Stimulated activated naive CD4-positive, alpha-beta T cell (primary cell): ENCODE data around the gene HPCAL1.
"Not testable (repeated sequence)": the region's sequence is repeated elsewhere in the genome, so short reads cannot be mapped to it uniquely, and the experiment has no call there.

Source experiments
- DNase-seq, 6 experiments: peaks; one replicate each; lab custom pipeline; 2025; lab: John Stamatoyannopoulos, UW

Gene HPCAL1

DNA sequence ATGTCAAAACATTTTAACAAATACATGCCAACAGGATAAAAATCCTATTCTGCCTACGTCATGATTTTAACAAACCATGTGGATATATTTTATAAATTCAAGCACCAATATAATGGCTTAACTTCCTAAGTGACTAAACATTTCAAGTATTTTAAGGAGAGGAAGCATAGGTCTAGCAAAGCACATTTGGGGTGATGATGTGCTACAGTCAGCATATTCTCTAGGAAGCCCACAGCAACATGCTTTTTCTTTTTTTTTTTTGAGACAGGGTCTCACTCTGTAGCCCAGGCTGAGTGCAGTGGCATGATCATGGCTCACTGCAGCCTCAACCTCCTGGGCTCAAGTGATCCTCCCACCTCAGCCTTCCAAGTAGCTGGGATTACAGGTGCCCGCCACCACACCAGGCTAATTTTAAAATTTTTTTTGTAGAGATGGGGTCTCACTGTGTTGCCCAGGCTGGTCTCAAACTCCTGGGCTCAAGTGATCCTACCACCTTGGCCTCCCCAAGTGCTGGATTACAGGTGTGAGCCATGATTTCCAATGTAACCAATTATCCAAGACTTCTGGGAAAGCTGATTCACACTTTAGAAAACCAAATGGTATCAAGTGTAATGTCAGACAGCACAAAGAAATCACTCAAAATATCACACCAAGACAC, 139.9 kb downstream of the HPCAL1 start:
- not testable (repeated sequence) for DNase-seq

- no peak for DNase-seq
Observed at GRCh38 chr2:10444463-10444862, 141.8 kb downstream of the HPCAL1 start.

- DNase-seq = no peak
Observed at GRCh38 chr2:10446631-10447030, 143.9 kb downstream of the HPCAL1 start.

DNA sequence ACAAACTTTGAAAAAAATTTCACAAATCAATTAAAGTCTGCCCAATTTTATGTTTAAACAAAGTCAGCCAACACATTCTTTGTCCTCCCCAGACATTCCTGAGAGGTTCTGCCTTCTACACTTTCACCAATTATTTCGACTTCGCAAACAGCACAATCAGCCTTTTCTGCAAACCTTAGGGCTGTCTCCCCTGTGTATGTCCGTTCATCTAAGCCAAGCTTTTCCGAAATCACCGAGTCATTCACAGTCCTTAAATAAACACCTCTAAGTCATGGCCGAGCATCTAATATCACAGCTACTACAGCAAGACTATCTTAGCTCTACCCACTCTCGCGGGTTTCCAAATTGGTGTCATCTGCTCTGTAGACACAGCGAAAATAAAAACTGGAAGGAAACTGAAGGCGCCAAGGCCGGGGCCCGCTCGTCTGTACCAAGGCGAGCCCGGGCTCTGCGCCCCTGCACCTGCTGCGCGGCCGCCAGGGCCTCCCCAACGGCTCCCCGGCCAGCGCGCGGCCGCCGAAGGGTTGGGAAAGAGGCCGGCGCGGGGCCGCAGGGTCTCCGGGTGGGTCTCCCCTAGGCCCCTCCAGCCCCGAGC, 144.7 kb downstream of the HPCAL1 start:
- DNase-seq = peak in 3 of 6 experiments; percentile 29 to 68 (median 43)

GRCh38 chr2:10447895-10448575, 145.3 kb downstream of the HPCAL1 start, which contains the start of gene ODC1:
Gene ODC1, minus strand, starts transcription at chr2:10448327. Its CDS starts 3,295 bp downstream, at chr2:10445032.
- peak; percentile 96 to 99 (median 98) for DNase-seq

- DNase-seq = peak in 5 of 6 experiments; percentile 96 to 99 (median 97)
Observed at GRCh38 chr2:10448576-10449485, 146.1 kb downstream of the HPCAL1 start.

DNA sequence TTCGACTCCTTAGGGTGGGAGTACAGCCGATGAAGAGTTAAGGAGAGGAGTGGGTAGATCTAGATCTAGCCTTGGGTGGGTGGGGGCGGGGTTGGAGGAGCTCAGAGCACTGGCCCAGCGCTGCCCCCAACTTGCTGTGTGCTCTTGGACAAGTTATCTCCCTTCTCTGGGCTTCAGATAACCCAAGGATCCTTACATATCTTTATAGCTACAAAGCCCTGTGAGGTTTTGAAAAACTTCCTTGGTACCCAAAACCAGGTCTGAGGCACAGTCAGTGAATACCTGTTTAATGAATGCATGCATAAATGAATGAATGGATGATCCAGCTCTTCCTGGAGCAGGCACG, 146.8 kb downstream of the HPCAL1 start:
- no peak for DNase-seq

- DNase-seq = no peak
Observed at GRCh38 chr2:10449838-10450691, 147.4 kb downstream of the HPCAL1 start.

DNA sequence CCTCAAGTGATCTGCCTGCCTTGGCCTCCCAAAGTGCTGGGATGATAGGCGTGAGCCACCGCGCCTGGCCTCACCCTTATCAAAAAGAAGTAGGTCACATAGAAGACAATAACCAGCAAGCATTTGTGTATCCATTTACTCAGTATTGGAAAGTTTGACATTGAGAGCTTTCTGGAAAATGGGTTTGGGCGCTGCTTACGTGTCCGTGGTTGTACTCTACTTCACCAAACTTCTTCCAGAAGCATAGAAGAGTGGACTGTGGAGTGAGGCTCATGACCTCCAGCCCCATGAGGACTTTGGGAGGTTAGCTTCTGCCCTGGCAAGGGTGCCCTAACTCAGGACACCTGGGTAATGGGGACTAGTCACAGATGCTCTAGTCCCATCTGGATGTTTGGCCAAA, 149.1 kb downstream of the HPCAL1 start:
- DNase-seq = no peak

DNA sequence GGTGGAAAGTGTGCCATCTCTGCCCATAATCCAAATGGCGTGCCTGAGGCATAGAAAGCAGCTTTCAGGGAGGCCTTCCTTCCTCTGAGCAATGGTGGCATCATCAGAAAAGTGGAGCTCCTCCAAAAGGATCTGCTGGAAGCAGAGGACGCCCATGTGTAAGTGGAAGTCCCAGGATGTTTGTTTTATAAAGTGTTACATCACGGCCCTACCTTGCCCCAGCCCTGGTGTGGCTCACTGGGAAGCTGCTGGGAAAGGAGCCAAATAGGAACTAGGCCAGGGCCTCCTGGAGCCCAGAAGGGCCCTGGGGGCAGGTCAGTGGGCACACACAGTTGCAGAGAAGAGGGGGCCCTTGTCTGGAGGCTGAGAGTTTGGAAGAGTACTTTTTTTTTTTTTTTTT, 149.6 kb downstream of the HPCAL1 start:
- DNase-seq = no peak

- no peak for DNase-seq
Observed at GRCh38 chr2:10452956-10453904, 150.5 kb downstream of the HPCAL1 start.

DNA sequence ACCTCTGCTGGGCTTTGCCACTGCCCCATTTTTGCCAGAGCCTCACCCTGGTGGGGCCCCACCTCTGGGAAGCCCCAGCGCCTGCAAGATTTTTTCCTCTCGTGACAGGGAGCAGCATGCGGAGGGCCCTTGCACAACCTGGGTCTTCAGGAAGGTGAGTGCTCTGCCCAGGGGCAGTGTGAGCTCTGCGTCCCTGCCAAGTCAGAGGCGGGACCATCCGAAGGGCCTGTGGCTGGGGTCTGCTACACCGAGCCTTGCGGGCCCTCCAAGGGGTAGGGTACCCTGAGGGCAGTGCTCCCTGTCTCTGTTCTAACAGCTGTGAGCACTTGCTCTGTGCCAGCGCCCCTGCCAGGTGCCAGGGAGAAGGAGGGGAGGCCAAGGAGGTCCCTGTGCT, 151.2 kb downstream of the HPCAL1 start:
- DNase-seq = no peak

- DNase-seq = no peak
Observed at GRCh38 chr2:10454505-10454904, 151.8 kb downstream of the HPCAL1 start.

- DNase-seq = not testable (repeated sequence)
Observed at GRCh38 chr2:10457195-10457594, 154.5 kb downstream of the HPCAL1 start.

- DNase-seq = no peak
Observed at GRCh38 chr2:10457846-10458598, 155.3 kb downstream of the HPCAL1 start.

GRCh38 chr2:10460366-10460796, 157.7 kb downstream of the HPCAL1 start:
- no peak for DNase-seq

DNA sequence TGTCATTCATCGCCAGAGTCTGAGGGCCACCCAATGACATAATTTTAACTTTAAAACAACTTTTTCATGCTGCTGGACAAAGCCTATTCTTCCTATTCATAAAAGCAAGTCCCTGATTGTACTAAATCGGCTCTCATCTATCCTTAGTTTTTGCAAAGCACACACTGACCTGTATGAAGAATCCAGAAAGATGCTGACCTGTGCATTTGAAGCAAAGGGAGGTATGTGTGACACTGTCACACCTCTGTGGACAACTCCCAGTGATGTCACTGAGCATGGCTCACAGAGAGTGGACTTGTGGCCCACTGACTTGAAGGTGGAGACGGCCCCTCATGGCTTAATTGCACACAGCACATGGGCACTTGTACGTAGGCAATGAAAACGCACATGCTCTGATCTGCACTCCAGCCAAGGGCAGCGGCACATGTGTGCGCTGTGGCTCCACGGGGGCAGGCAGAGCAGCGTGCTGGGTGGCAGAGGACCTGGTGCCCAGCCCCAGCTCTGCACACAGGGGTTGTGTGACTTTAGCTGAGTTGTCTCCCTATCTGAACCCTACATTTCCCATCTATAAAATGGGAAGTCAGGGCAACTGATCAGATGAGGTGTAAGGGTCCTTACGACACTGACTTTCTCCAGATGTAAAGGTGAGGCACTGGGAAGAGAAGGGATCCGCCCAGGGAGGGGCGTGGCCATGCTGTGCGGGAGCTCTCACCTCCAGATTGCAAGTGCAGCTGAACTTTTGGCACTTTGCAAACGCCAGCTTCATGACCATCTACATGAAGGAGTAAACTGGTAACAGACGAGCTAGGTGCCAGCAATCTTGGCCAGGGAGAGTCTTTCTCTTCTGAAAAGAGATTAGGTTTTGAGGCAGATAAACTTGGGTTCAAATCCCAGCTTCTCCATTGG, 159.7 kb downstream of the HPCAL1 start:
- DNase-seq = no peak

GRCh38 chr2:10465910-10466309, 163.2 kb downstream of the HPCAL1 start:
- no peak for DNase-seq
